Karpas-422 (cell line): ENCODE measurements around the gene PSMA2. TPM values are rescaled to one million over a fixed set of nuclear protein-coding genes. Genes with fewer than 3 reads are reported as not detected.
A peak's percentile ranks its signal among the peaks of the same experiment; 100 is the strongest.

Source experiments
- DNase-seq: peaks from one replicate; pipeline ENCODE4 v3.0.0-alpha.2; 2015
- H2AFZ ChIP-seq: fragments of 200-600 bp; sonication (generic); 2 replicates; pipeline ENCODE4 v1.6.1; 2014; ENCODE audit warnings: antibody characterized with exemption, low read length, mixed read lengths
- H3K27ac ChIP-seq: fragments of 200-600 bp; sonication (generic); 2 replicates; pipeline ENCODE4 v1.5.1; 2014; ENCODE audit warnings: mild to moderate bottlenecking, low read length, moderate library complexity
- H3K27me3 ChIP-seq: fragments of 200-600 bp; sonication (generic); 2 replicates; pipeline ENCODE4 v1.6.1; 2014; ENCODE audit warnings: low read length, mixed read lengths
- H3K36me3 ChIP-seq: fragments of 200-600 bp; sonication (generic); 2 replicates; pipeline ENCODE4 v1.6.1; 2014; ENCODE audit warnings: low read length, mixed read lengths; ENCODE audit not compliant: insufficient read depth
- H3K4me1 ChIP-seq: fragments of 200-600 bp; sonication (generic); 2 replicates; pipeline ENCODE4 v1.6.1; 2014; ENCODE audit warnings: mild to moderate bottlenecking, low read length, mixed read lengths
- H3K4me2 ChIP-seq: fragments of 200-600 bp; sonication (generic); 2 replicates; pipeline ENCODE4 v1.6.1; 2014; ENCODE audit warnings: low read length, low read depth, mild to moderate bottlenecking; ENCODE audit not compliant: poor library complexity, severe bottlenecking
- H3K4me3 ChIP-seq: fragments of 200-600 bp; sonication (generic); 2 replicates; pipeline ENCODE4 v1.5.1; 2014; ENCODE audit warnings: mild to moderate bottlenecking, antibody characterized with exemption, low read length, mixed read lengths
- H3K79me2 ChIP-seq: fragments of 200-600 bp; sonication (generic); 2 replicates; pipeline ENCODE4 v1.6.1; 2014; ENCODE audit warnings: mild to moderate bottlenecking, low read length, mixed read lengths
- H3K9ac ChIP-seq: fragments of 200-600 bp; sonication (generic); 2 replicates; pipeline ENCODE4 v1.6.0; 2014; ENCODE audit warnings: low read length
- H3K9me2 ChIP-seq: fragments of 200-600 bp; sonication (generic), shearing (Covaris generic); replicated peaks from 2 replicates; pipeline ENCODE4 v1.6.0; 2014; ENCODE audit warnings: mild to moderate bottlenecking, low read length, moderate library complexity; ENCODE audit not compliant: insufficient read depth
- H3K9me3 ChIP-seq: fragments of 300-700, 200-600 bp; sonication (generic); 2 replicates; pipeline ENCODE4 v1.6.1; 2014; ENCODE audit warnings: low read length, mixed read lengths
- H4K20me1 ChIP-seq: fragments of 200-600 bp; sonication (generic); 2 replicates; pipeline ENCODE4 v1.6.1; 2014; ENCODE audit warnings: mild to moderate bottlenecking, antibody characterized with exemption, low read length, low read depth; ENCODE audit not compliant: insufficient read depth
- total RNA-seq: library from RNA; depleted of rRNA; stranded (reverse); fragments of >200 nt; shearing (Covaris generic); gene quantifications from 2 replicates; pipeline ENCODE4 v1.2.3, GENCODE V29; 2014; ENCODE audit warnings: low replicate concordance; rRNA removed

The PSMA2 gene
- 13.2 and 97.1 TPM in 2 replicates for total RNA-seq

DNA sequence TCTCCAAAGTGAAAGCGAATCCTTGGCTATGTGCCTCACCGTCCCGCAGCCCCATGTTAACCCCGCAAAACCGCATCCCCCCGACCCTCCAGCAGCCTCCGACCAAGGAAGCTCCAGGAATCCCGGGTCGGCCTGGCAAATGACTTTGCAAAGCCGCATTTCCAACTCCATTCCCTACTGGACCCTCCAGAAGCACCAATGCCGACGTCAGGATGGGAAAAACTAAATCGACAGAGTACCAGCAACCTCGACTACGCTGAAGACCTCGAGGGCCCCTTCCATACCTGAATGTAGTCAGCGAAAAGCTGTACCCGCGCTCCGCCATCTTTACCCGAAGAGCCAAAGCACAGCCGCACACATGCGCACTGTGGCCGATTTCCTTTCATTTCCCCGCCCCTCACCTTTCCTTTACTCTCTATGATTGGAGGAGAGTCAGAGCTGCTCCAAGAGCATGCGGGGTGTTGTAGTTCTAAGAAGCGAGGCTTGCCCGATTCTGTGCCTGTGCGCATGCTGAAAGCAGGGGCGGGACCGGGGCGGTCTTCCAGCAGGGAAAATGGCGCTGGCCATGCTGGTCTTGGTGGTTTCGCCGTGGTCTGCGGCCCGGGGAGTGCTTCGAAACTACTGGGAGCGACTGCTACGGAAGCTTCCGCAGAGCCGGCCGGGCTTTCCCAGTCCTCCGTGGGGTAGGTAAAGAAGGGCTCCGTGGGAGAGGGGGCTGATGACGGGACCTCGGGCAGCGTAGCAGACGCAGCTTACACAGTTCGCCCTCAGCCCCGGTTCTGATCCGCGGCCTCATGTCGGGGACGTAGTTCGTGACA, at the start of gene PSMA2, which contains the start of gene MRPL32:
Gene PSMA2 (minus strand): TSS at position 341 of the 818 bp plus-strand sequence. CDS start 16 bp downstream, at position 325.
Gene MRPL32 (plus strand): TSS at position 543 of the 818 bp plus-strand sequence. CDS start 11 bp downstream, at position 554.
- Histone ChIP-seq H3K79me2 (peaks cover 90% of the 10 kb centered on the region), H3K9me3 (no peaks in the 10 kb centered on the region), H3K36me3 (peaks cover 31% of the 10 kb centered on the region), H3K27ac (peak within 1 kb of the TSS; percentile 38; the same call in 1 of the 2 replicates), H3K4me2 (peak within 1 kb of the TSS; percentile 87), H2AFZ (0 out of 2 replicates have a peak within 1 kb of the TSS, but pooled peaks have one; percentile 49), H3K9ac (peak within 1 kb of the TSS; percentile 85), H3K4me3 (peak within 1 kb of the TSS; percentile 89), H3K4me1 (peaks cover 52% of the 10 kb centered on the region), H4K20me1 (peaks cover 7% of the 10 kb centered on the region; the same call in 1 of the 2 replicates), H3K27me3 (no peaks in the 10 kb centered on the region), H3K9me2 (no peaks in the 10 kb centered on the region)
- DNase-seq = peak; percentile 98

- H3K9me2 ChIP-seq = no peaks in the 10 kb centered on the region
- H2AFZ ChIP-seq = no peak overlapping the region
- no peak overlapping the region for H3K9ac ChIP-seq
- no peaks in the 10 kb centered on the region for H3K27me3 ChIP-seq
- no peak for DNase-seq
- H3K4me3 ChIP-seq = no peak overlapping the region
- no peak overlapping the region for H3K4me2 ChIP-seq
- no peaks in the 10 kb centered on the region for H4K20me1 ChIP-seq
- no peaks in the 10 kb centered on the region for H3K36me3 ChIP-seq
- H3K79me2 ChIP-seq = no peaks in the 10 kb centered on the region
- no peaks in the 10 kb centered on the region for H3K4me1 ChIP-seq
- H3K27ac ChIP-seq = no peak overlapping the region
- H3K9me3 ChIP-seq = no peaks in the 10 kb centered on the region
These were observed 49.6 kb upstream of the PSMA2 start for GRCh38 chr7:42981601-42982000.

- Histone ChIP-seq H3K36me3 (no peaks in the 10 kb centered on the region), H4K20me1 (no peaks in the 10 kb centered on the region), H2AFZ (no peak overlapping the region), H3K27me3 (no peaks in the 10 kb centered on the region), H3K9me3 (no peaks in the 10 kb centered on the region), H3K4me1 (no peaks in the 10 kb centered on the region), H3K27ac (no peak overlapping the region), H3K79me2 (no peaks in the 10 kb centered on the region), H3K4me2 (no peak overlapping the region), H3K4me3 (no peak overlapping the region), H3K9me2 (no peaks in the 10 kb centered on the region), H3K9ac (no peak overlapping the region)
- no peak for DNase-seq
These were observed 48.5 kb upstream of the PSMA2 start for GRCh38 chr7:42980514-42980913.

DNA sequence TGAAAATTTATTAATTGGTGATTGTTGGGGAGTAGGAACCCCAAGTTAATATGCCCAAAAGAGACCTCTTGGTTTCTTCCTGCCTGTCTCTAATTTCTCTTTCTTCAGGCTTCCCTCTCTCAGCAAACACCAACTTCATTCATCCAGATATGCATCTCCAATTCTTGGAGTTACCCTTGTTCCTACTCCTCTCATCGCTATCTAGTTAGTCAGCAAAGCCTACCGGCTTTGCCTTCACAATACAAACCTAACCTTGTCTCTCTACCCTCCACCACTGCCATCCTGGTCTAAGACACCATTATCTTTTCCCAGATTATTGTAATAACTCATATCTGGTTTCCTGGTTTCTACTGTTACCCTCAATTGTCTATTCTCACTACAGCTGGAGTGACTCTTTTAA, 48.1 kb upstream of the PSMA2 start:
- no peaks in the 10 kb centered on the region for H3K4me1 ChIP-seq
- no peaks in the 10 kb centered on the region for H3K27me3 ChIP-seq

GRCh38 chr7:42978496-42978895, 46.5 kb upstream of the PSMA2 start:
- no peak for DNase-seq
- Histone ChIP-seq H4K20me1 (no peaks in the 10 kb centered on the region), H3K9me2 (no peaks in the 10 kb centered on the region), H3K4me2 (no peak overlapping the region), H3K36me3 (no peaks in the 10 kb centered on the region), H3K27ac (no peak overlapping the region), H3K27me3 (no peaks in the 10 kb centered on the region), H3K4me3 (no peak overlapping the region), H3K9me3 (no peaks in the 10 kb centered on the region), H3K79me2 (no peaks in the 10 kb centered on the region), H3K9ac (no peak overlapping the region), H3K4me1 (no peaks in the 10 kb centered on the region), H2AFZ (no peak overlapping the region)

More for the DNA sequence above, 48.1 kb upstream of the PSMA2 start:
- no peaks in the 10 kb centered on the region for H3K36me3 ChIP-seq
- no peak overlapping the region for H2AFZ ChIP-seq
- no peak overlapping the region for H3K4me3 ChIP-seq
- no peaks in the 10 kb centered on the region for H3K9me3 ChIP-seq
- H3K27ac ChIP-seq = no peak overlapping the region
- no peaks in the 10 kb centered on the region for H3K9me2 ChIP-seq
- no peak for DNase-seq
- H3K79me2 ChIP-seq = no peaks in the 10 kb centered on the region
- no peak overlapping the region for H3K4me2 ChIP-seq
- no peak overlapping the region for H3K9ac ChIP-seq
- no peaks in the 10 kb centered on the region for H4K20me1 ChIP-seq

- Histone ChIP-seq H3K79me2 (no peaks in the 10 kb centered on the region), H3K9me2 (no peaks in the 10 kb centered on the region), H3K9ac (no peak overlapping the region), H2AFZ (no peak overlapping the region), H3K4me1 (no peaks in the 10 kb centered on the region), H4K20me1 (no peaks in the 10 kb centered on the region), H3K27ac (no peak overlapping the region), H3K27me3 (no peaks in the 10 kb centered on the region), H3K36me3 (no peaks in the 10 kb centered on the region), H3K9me3 (no peaks in the 10 kb centered on the region), H3K4me3 (no peak overlapping the region), H3K4me2 (no peak overlapping the region)
- no peak for DNase-seq
These were observed 44.4 kb upstream of the PSMA2 start for GRCh38 chr7:42976371-42976770.

GRCh38 chr7:42972699-42973500, 40.9 kb upstream of the PSMA2 start:
- Histone ChIP-seq H3K4me2 (no peak overlapping the region), H3K4me3 (no peak overlapping the region), H3K9me3 (no peaks in the 10 kb centered on the region), H3K9me2 (no peaks in the 10 kb centered on the region), H3K79me2 (no peaks in the 10 kb centered on the region), H3K36me3 (no peaks in the 10 kb centered on the region), H3K27ac (no peak overlapping the region), H4K20me1 (no peaks in the 10 kb centered on the region), H2AFZ (no peak overlapping the region), H3K4me1 (no peaks in the 10 kb centered on the region), H3K27me3 (no peaks in the 10 kb centered on the region), H3K9ac (no peak overlapping the region)
- peak; percentile 49 for DNase-seq

DNA sequence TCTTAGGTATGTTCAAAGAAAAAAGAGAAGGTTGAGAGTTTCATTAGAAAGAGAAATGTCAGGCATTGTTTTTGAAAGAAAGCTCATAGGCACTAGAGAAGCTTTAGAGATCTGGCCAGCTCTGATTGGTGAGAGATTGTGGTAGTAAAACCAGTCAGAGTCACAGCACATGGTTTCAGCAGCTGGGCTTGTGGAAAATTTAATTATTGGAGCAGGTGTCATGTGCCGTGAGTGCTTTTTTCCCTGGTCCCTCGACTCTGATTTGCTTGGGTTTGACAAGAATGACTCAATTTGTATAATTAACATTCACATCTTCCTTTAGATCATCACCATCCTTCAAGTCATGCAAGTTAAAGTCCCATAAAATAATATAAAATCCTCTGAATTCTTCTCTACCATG, 35.4 kb upstream of the PSMA2 start:
- Histone ChIP-seq H3K36me3 (no peaks in the 10 kb centered on the region), H2AFZ (no peak overlapping the region), H3K9ac (no peak overlapping the region), H4K20me1 (no peaks in the 10 kb centered on the region), H3K4me1 (no peaks in the 10 kb centered on the region), H3K4me2 (no peak overlapping the region), H3K79me2 (no peaks in the 10 kb centered on the region), H3K27me3 (no peaks in the 10 kb centered on the region), H3K9me3 (no peaks in the 10 kb centered on the region), H3K4me3 (no peak overlapping the region), H3K27ac (no peak overlapping the region), H3K9me2 (no peaks in the 10 kb centered on the region)
- DNase-seq = no peak
